ENCODE measurements around the gene FOLR3. TPM values are rescaled to one million over a fixed set of nuclear protein-coding genes. Genes with fewer than 3 reads are reported as not detected.

The FOLR3 gene
- total RNA-seq, 2 donors from 2014 or later = not detected

DNA sequence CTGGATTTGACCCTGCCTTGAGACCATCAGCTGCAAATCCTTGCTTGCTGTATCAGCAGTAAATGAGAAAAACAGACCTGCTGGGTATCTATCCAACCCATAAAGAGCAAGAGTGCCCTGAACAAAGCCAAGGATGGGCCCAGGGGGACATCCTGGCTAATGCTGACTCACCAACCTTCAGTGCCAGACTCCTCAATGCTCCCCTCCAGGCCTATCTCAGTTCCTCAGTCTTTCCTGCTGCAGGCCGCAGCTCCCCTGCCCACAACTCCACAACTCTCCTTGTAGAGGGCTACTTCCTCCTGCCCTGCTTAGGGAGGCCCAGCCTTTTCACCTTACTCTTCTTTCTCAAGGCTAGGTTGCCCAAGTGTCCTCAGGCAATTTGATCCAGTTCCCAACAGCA, 35.1 kb upstream of the FOLR3 start:
- Histone ChIP-seq H3K4me3 (no peak overlapping the region), H3K27me3 (replicated peaks; ENCODE audit: insufficient read depth) (no peaks in the 10 kb centered on the region), H3K9me3 (no peaks in the 10 kb centered on the region), H3K36me3 (peaks cover 3 to 19% of the 10 kb centered on the region in 2 donors), H3K27ac (no peak overlapping the region), H3K4me1 (replicated peaks) (peaks cover 10% of the 10 kb centered on the region)
- intact Hi-C loops (cut with DNase I) = no loop called here
- DNase-seq (ENCODE audit: low spot score) = no peak
- TF ChIP-seq POLR2AphosphoS5 (IDR thresholded peaks at IDR 0.05) (no peak), POLR2A (IDR thresholded peaks at IDR 0.05) (no peak)
- TF ChIP-seq, protein P1, sequence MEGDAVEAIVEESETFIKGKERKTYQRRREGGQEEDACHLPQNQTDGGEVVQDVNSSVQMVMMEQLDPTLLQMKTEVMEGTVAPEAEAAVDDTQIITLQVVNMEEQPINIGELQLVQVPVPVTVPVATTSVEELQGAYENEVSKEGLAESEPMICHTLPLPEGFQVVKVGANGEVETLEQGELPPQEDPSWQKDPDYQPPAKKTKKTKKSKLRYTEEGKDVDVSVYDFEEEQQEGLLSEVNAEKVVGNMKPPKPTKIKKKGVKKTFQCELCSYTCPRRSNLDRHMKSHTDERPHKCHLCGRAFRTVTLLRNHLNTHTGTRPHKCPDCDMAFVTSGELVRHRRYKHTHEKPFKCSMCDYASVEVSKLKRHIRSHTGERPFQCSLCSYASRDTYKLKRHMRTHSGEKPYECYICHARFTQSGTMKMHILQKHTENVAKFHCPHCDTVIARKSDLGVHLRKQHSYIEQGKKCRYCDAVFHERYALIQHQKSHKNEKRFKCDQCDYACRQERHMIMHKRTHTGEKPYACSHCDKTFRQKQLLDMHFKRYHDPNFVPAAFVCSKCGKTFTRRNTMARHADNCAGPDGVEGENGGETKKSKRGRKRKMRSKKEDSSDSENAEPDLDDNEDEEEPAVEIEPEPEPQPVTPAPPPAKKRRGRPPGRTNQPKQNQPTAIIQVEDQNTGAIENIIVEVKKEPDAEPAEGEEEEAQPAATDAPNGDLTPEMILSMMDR (IDR thresholded peaks at IDR 0.05) = no peak
- WGBS = 80% methylated on average over 1 of the region's 1 CpG

DNA sequence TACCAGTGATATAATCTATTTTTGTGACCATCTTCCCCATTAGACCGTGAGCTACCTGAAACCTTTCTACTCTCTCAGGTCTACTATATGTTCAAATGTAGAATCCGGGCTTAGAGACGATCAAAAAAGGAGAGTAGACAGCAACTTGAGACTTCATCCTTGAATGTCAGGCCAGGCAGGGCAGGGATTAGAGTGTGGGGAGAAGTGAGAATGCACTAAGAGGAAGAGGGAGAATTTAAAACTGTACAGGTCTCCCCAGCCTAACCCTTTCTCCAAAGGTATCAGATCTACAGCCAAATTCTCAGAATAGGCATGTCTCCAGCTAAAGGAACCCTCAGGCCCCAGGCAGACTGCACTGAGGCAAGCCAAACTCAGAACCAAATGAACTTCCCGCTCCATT, 33.4 kb upstream of the FOLR3 start:
- DNase-seq (ENCODE audit: low spot score) = no peak
- Histone ChIP-seq H3K4me3 (peak overlapping the region; percentile 80 to 84), H3K36me3 (peaks cover 3 to 15% of the 10 kb centered on the region in 2 donors), H3K27ac (peak overlapping the region; percentile 91 to 94), H3K4me1 (replicated peaks) (peaks cover 10% of the 10 kb centered on the region), H3K27me3 (replicated peaks; ENCODE audit: insufficient read depth) (no peaks in the 10 kb centered on the region), H3K9me3 (no peaks in the 10 kb centered on the region)
- intact Hi-C loops (cut with DNase I) = no loop called here
- no peak for TF ChIP-seq POLR2A (IDR thresholded peaks at IDR 0.05)
- TF ChIP-seq POLR2AphosphoS5 (IDR thresholded peaks at IDR 0.05) = no peak
- TF ChIP-seq, protein P1 (IDR thresholded peaks at IDR 0.05) = no peak
- 31% methylated on average over 4 of the region's 4 CpGs for WGBS

DNA sequence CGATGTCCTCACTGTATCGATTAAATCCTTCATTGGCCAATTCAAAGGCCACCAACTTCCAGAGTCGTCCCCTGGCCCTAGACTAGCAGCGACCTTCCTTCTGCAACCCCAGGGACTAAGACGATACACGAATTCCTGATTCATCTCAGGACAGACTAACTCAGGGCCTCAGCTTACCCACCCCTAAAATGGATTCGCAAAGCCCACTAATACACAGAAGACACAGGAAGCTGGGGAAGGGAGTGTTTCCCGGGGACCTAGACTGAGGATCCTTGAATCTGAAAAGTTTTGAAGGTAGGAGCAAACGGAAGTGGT, 32.9 kb upstream of the FOLR3 start:
- intact Hi-C loops (cut with DNase I) = no loop called here
- peak overlapping the region; percentile 80 to 84 for H3K4me3 ChIP-seq
- no peak for DNase-seq (ENCODE audit: low spot score)
- no peaks in the 10 kb centered on the region for H3K9me3 ChIP-seq
- H3K4me1 ChIP-seq (replicated peaks) = peaks cover 10% of the 10 kb centered on the region
- WGBS = 1% methylated on average over 9 of the region's 9 CpGs
- TF ChIP-seq POLR2A (IDR thresholded peaks at IDR 0.05) (no peak), POLR2AphosphoS5 (IDR thresholded peaks at IDR 0.05) (no peak)
- TF ChIP-seq, protein P1 (IDR thresholded peaks at IDR 0.05) = no peak
- H3K27me3 ChIP-seq (replicated peaks; ENCODE audit: insufficient read depth) = no peaks in the 10 kb centered on the region
- H3K36me3 ChIP-seq = peaks cover 0 to 11% of the 10 kb centered on the region in 2 donors
- peak overlapping the region; percentile 91 to 94 for H3K27ac ChIP-seq

DNA sequence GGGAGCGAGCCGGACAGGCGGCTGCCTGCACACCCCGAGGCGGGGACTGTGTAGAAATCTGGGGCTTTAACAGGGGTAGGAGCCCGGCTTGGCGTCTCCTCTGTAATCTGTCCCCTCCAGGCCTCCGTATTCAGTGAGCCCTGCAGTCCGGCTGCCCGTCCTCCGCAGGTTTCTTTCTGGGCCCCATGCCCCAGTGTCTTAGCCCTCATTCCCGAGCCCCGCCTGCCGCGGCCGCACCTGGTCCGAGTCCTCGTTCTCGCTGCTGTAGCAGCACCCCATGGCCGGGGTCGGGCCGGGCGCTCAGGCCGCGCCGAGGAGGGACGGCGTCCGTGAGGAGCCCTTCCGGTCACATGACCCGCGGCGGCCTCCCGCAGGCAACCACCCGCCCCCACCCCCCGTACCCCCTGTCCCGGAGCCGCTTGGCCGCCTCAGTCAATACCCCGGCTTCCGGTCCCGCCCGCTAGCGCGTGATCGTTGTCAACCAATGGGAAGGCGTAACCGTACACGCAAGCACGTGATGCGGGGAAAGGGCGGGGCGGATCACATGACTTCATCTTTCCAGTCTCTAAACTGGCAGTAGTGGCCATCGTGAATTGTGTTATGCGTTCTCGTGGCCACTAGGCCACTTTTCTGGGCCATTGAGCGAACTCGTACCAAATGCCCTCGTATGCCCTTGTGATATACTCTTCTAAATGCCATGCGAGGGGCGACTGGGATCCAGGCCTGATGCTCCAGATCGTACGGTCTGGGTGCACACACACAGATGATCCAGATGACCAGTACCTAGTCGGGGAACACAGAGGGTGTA, 32.4 kb upstream of the FOLR3 start, which contains the start of gene LAMTOR1:
LAMTOR1 (minus strand) TSS at position 352 of the 808 bp plus-strand sequence; CDS start at position 279, 73 bp downstream.
- no peaks in the 10 kb centered on the region for H3K27me3 ChIP-seq (replicated peaks; ENCODE audit: insufficient read depth)
- peak; percentile 99 for DNase-seq (ENCODE audit: low spot score)
- H3K4me3 ChIP-seq = peak within 1 kb of the TSS; percentile 80 to 84
- TF ChIP-seq, protein P1 (IDR thresholded peaks at IDR 0.05) = peak in 3 of 4 experiments; percentile 20 to 62 (median 62)
- TF ChIP-seq POLR2A (IDR thresholded peaks at IDR 0.05) (peak; percentile 44), POLR2AphosphoS5 (IDR thresholded peaks at IDR 0.05) (peak; percentile 98)
- H3K4me1 ChIP-seq (replicated peaks) = peaks cover 10% of the 10 kb centered on the region
- H3K9me3 ChIP-seq = no peaks in the 10 kb centered on the region
- H3K36me3 ChIP-seq = peaks cover 0 to 5% of the 10 kb centered on the region in 2 donors
- 1% methylated on average over 36 of the region's 64 CpGs for WGBS
- H3K27ac ChIP-seq = peak within 1 kb of the TSS; percentile 91 to 94
- intact Hi-C loops (cut with DNase I) = no loop called here

DNA sequence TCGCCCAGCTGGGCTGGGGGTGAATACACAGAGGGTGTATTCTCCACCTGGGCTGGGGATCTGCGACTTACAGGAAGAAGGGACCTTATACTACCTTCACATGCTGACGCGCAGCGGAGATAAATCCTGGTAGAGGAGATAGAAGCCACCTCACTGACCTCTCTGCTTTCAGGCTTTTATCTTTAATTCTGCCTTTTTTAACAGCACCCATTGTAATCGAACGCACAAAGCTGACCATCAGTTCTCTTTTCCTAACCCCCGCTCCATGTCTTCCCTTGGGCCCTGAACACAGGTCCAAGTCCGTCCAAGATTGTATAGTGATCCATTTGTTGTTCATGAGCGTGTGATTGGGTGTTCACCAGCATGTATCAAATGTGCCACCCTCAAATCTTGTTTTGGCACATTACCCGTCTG, 31.8 kb upstream of the FOLR3 start:
- H3K27ac ChIP-seq = peak overlapping the region; percentile 91 to 94
- no peaks in the 10 kb centered on the region for H3K9me3 ChIP-seq
- TF ChIP-seq POLR2AphosphoS5 (IDR thresholded peaks at IDR 0.05) (no peak), POLR2A (IDR thresholded peaks at IDR 0.05) (no peak)
- TF ChIP-seq, protein P1 (IDR thresholded peaks at IDR 0.05) = no peak
- peak overlapping the region; percentile 80 to 84 for H3K4me3 ChIP-seq
- H3K27me3 ChIP-seq (replicated peaks; ENCODE audit: insufficient read depth) = no peaks in the 10 kb centered on the region
- DNase-seq (ENCODE audit: low spot score) = no peak
- no peaks in the 10 kb centered on the region for H3K36me3 ChIP-seq
- H3K4me1 ChIP-seq (replicated peaks) = peaks cover 10% of the 10 kb centered on the region
- WGBS = 76% methylated on average over 11 of the region's 11 CpGs
- intact Hi-C loops (cut with DNase I) = no loop called here
